Epithelial cell of esophagus (primary cell): ENCODE data around the gene SYNPR.
A peak's percentile ranks its signal among the peaks of the same experiment; 100 is the strongest.

ENCODE experiments used
- DNase-seq: peaks from one replicate; pipeline ENCODE4 v3.0.0; 2010; ENCODE audit warnings: low read depth
- H3K4me3 ChIP-seq: 2 replicates; pipeline ENCODE4 v1.5.1; 2011; ENCODE audit warnings: mild to moderate bottlenecking, low read length, control low read depth
- TF ChIP-seq, protein P1 (sequence below): IDR thresholded peaks from 2 replicates; pipeline ENCODE4 v1.5.1; 2011; ENCODE audit warnings: low read depth, mild to moderate bottlenecking, low read length, control low read depth, inconsistent platforms; ENCODE audit not compliant: insufficient read depth; ENCODE audit errors: missing control alignments

SYNPR gene

GRCh38 chr3:63508305-63508704, 230.2 kb downstream of the SYNPR start:
- DNase-seq: peak; percentile 83
- TF ChIP-seq, protein P1, sequence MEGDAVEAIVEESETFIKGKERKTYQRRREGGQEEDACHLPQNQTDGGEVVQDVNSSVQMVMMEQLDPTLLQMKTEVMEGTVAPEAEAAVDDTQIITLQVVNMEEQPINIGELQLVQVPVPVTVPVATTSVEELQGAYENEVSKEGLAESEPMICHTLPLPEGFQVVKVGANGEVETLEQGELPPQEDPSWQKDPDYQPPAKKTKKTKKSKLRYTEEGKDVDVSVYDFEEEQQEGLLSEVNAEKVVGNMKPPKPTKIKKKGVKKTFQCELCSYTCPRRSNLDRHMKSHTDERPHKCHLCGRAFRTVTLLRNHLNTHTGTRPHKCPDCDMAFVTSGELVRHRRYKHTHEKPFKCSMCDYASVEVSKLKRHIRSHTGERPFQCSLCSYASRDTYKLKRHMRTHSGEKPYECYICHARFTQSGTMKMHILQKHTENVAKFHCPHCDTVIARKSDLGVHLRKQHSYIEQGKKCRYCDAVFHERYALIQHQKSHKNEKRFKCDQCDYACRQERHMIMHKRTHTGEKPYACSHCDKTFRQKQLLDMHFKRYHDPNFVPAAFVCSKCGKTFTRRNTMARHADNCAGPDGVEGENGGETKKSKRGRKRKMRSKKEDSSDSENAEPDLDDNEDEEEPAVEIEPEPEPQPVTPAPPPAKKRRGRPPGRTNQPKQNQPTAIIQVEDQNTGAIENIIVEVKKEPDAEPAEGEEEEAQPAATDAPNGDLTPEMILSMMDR: no peak

GRCh38 chr3:63508771-63509170, 230.7 kb downstream of the SYNPR start:
- DNase-seq: no peak
- TF ChIP-seq, protein P1: no peak
- H3K4me3 ChIP-seq: no peak overlapping the region

More at GRCh38 chr3:63508305-63508704, 230.2 kb downstream of the SYNPR start:
- H3K4me3 ChIP-seq: no peak overlapping the region

DNA sequence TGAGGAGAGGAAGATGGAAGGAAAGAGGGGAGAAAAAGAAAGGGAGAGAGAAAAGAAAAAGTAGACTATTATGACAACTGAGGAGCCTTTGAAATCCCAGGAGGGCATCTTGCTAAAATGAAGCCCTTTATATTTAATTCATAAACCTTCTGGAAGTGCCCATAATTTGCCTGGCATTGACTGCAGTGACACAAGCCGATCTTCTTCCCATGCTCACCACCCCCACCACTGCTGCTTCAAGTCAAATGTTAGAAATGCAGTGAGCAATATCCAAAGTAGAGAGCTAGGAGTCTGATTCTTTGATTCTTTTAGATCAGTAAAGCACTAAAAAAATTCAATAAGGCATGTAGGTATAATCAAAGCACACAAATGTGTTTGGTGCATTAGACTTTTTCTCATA, 235.7 kb downstream of the SYNPR start:
- TF ChIP-seq, protein P1: no peak
- H3K4me3 ChIP-seq: no peak overlapping the region
- DNase-seq: no peak

- TF ChIP-seq, protein P1: no peak
- DNase-seq: no peak
- H3K4me3 ChIP-seq: no peak overlapping the region
Observed at GRCh38 chr3:63514678-63515077, 236.6 kb downstream of the SYNPR start.

GRCh38 chr3:63519426-63519825, 241.3 kb downstream of the SYNPR start:
- no peak overlapping the region for H3K4me3 ChIP-seq
- TF ChIP-seq, protein P1: no peak
- DNase-seq: peak; percentile 47

DNA sequence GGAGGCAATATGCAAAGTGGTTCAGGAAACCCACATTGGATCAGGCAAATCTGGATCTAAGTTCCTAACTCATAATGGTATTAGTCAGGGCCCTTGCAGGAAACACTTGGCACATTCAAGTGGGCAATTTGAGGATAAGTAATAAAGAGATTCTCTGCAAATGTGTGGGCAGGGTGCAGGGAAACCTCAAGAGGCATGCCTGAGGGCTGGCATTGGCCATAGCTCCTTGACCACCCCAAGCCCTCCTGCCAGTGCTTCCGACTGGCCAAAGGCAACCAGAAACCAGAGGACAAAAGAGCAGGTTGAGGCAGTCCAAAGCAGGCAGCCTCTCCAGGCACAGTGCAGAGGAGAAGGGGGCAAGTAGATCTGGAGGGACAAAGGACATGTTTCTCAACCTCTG, 243.5 kb downstream of the SYNPR start:
- TF ChIP-seq, protein P1: no peak
- DNase-seq: no peak
- H3K4me3 ChIP-seq: no peak overlapping the region

GRCh38 chr3:63523100-63523499, 245.0 kb downstream of the SYNPR start:
- DNase-seq: peak; percentile 6
- no peak overlapping the region for H3K4me3 ChIP-seq
- TF ChIP-seq, protein P1: no peak
